ENCODE results near the gene DNAI7.

GRCh38 chr12:25119020-25119419 lies 75.9 kb downstream of the DNAI7 start:
- no peak for TF ChIP-seq CTCF (IDR thresholded peaks at IDR 0.05; ENCODE audit: insufficient read depth, low read depth, low read length)
- TF ChIP-seq EZH2 (IDR thresholded peaks at IDR 0.05; ENCODE audit: insufficient read depth, low read length), result no peak
